ENCODE data around the gene MAPK11. TPM values are rescaled to one million over a fixed set of nuclear protein-coding genes. Genes with fewer than 3 reads are reported as not detected.

MAPK11 gene
- total RNA-seq, 1 donor from 2014 or later = 11.9 TPM

DNA sequence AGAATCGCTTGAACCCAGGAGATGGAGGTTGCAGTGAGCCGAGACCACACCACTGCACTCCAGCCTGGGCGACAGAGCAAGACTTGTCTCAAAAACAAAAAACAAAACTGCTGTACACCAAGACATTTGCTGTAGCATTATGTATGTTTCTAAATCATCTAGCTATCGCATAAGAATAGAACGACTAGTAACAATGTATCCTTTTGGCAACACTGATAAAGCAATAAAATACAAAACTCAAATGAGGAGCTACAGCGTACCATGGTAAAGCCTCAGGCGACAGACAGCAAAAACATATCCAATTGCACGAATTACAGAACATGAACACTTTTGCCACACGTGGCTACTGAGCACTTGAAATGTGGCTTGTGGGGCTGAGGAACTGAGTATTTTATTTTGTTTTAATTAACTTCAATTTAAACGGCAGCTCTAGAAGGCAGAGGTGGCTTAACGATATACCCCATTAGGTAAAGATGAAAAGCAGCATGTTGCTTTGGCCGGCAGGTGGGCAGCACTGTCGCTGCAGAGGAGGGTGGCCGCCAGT, 27.7 kb downstream of the MAPK11 start:
- TF ChIP-seq, protein P1, sequence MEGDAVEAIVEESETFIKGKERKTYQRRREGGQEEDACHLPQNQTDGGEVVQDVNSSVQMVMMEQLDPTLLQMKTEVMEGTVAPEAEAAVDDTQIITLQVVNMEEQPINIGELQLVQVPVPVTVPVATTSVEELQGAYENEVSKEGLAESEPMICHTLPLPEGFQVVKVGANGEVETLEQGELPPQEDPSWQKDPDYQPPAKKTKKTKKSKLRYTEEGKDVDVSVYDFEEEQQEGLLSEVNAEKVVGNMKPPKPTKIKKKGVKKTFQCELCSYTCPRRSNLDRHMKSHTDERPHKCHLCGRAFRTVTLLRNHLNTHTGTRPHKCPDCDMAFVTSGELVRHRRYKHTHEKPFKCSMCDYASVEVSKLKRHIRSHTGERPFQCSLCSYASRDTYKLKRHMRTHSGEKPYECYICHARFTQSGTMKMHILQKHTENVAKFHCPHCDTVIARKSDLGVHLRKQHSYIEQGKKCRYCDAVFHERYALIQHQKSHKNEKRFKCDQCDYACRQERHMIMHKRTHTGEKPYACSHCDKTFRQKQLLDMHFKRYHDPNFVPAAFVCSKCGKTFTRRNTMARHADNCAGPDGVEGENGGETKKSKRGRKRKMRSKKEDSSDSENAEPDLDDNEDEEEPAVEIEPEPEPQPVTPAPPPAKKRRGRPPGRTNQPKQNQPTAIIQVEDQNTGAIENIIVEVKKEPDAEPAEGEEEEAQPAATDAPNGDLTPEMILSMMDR (IDR thresholded peaks at IDR 0.05; ENCODE audit: insufficient read depth, low read length, poor library complexity, severe bottlenecking) = no peak
- no peak for DNase-seq (ENCODE audit: low read depth)
- peaks cover 6% of the 10 kb centered on the region for H3K36me3 ChIP-seq (ENCODE audit: control insufficient read depth, insufficient read depth, low read length)
- H3K27me3 ChIP-seq (ENCODE audit: control insufficient read depth, insufficient read depth, low read length) = no peaks in the 10 kb centered on the region
- peak overlapping the region; percentile 21 for H3K4me3 ChIP-seq (ENCODE audit: low read depth, low read length)

DNA sequence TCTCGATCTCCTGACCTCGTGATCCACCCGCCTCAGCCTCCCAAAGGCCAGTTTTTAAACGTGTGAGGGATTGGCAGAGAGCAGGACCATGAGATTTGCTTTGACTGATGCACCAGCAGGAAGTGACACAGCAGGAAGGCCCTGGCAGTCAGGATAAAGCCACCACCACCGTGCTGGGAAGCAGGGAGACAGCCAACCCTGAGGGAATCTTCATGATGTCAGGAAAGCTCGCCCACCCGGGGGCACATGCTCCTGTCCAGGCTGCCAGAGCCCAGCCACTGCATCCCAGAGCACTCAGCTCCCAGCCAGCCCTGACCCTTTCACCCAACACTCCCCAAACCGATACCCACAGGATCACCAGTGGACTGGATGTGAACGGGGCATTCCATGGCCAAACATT, 31.4 kb downstream of the MAPK11 start:
- Histone ChIP-seq H3K36me3 (ENCODE audit: control insufficient read depth, insufficient read depth, low read length) (peaks cover 2% of the 10 kb centered on the region), H3K4me3 (ENCODE audit: low read depth, low read length) (no peak overlapping the region), H3K27me3 (ENCODE audit: control insufficient read depth, insufficient read depth, low read length) (no peaks in the 10 kb centered on the region)
- TF ChIP-seq, protein P1 (IDR thresholded peaks at IDR 0.05; ENCODE audit: insufficient read depth, low read length, poor library complexity, severe bottlenecking) = no peak
- no peak for DNase-seq (ENCODE audit: low read depth)

DNA sequence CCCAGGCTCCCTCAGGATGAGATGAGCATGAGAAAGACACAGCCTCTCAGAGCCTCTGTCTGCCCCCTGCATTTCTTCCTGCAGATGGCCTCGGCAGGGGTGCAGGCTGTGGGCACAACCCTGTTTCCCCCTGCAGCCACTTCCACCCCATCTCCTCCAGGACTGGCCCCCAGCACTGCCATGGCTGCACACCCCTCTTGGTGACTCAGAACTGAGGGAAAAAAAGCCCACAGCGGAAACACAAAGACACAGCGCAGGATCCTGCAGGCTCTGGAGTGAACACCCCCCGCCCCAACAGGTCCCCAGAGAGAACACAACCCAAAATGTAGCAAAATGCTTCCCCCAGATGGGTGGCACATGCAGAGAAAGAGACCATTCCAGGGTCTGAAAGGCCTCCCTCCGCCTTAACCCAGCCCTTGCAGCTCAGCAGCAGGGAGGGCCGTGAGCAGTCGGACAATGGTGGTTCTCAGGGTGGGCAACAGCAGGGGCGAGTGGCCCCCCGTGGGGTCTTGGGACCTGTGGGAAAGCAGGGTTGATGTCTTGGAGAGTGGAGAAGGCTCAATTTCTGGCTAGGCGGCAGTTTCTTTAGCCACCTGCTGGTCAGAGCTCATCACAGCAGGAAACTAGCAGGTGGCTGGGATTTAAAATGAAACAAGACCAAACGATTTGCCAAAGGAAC, 33.3 kb downstream of the MAPK11 start:
- Histone ChIP-seq H3K27me3 (ENCODE audit: control insufficient read depth, insufficient read depth, low read length) (no peaks in the 10 kb centered on the region), H3K4me3 (ENCODE audit: low read depth, low read length) (no peak overlapping the region), H3K36me3 (ENCODE audit: control insufficient read depth, insufficient read depth, low read length) (peaks cover 2% of the 10 kb centered on the region)
- DNase-seq (ENCODE audit: low read depth) = no peak
- TF ChIP-seq, protein P1 (IDR thresholded peaks at IDR 0.05; ENCODE audit: insufficient read depth, low read length, poor library complexity, severe bottlenecking) = peak; percentile 54

DNA sequence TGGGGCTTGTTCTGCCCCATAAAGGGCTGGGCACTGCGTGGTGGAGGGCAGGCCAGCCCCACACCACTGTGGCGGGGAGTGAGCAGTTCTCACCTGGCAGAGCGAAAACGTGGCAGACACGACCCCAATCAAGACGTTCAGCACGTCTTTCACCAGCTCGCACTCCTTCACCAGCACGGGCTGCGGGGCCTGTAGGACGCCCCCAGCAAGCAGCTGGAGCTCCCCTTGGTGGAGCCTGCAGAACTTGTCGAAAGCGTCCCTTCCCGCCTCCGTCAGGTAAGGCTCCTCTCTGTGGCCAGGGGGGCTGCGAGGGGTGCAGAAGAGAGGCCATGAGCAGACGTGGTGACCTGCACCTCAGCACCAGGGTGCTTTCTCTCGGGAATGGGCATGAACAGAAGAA, 37.0 kb downstream of the MAPK11 start:
- no peak for DNase-seq (ENCODE audit: low read depth)
- no peaks in the 10 kb centered on the region for H3K36me3 ChIP-seq (ENCODE audit: control insufficient read depth, insufficient read depth, low read length)
- H3K27me3 ChIP-seq (ENCODE audit: control insufficient read depth, insufficient read depth, low read length) = no peaks in the 10 kb centered on the region
- no peak overlapping the region for H3K4me3 ChIP-seq (ENCODE audit: low read depth, low read length)
- TF ChIP-seq, protein P1 (IDR thresholded peaks at IDR 0.05; ENCODE audit: insufficient read depth, low read length, poor library complexity, severe bottlenecking) = no peak

DNA sequence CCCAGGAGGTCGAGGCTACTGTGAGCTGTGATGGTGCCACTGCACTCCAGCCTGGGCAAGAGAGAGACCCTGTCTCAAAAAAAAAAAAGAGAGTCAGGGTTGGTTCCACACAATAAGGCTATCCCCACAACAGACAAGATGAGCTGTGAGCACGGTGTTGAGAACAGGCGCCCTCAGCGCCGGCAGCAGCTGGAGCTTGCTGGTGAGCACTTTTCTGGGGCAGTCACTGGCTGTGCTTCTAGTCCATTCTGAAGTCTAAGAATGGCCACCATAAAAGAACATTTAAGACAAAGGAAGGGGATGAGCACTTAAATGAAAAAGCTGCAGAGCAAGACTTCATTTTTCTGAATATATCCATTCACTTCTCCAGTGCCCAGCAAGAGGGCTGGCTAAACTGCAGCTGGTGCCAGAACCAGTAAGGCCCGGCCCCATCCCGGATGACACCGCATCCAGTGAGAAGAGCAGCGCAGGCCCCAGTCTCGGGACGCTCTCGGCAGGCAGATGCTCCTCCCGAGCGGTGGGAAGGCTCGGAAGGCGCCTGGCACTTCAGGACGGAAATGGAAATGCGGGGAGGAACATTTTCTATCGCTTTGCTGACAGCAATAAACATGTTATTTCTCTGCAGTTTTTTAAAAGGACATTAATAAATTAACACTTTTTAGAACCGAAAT, 37.6 kb downstream of the MAPK11 start:
- Histone ChIP-seq H3K36me3 (ENCODE audit: control insufficient read depth, insufficient read depth, low read length) (no peaks in the 10 kb centered on the region), H3K27me3 (ENCODE audit: control insufficient read depth, insufficient read depth, low read length) (no peaks in the 10 kb centered on the region), H3K4me3 (ENCODE audit: low read depth, low read length) (no peak overlapping the region)
- DNase-seq (ENCODE audit: low read depth) = no peak
- TF ChIP-seq, protein P1 (IDR thresholded peaks at IDR 0.05; ENCODE audit: insufficient read depth, low read length, poor library complexity, severe bottlenecking) = no peak
